LoVo (cell line): Measurements from ENCODE around the gene SND1.

ENCODE experiments used
- DNase-seq: peaks from one replicate; pipeline ENCODE4 v3.0.0-alpha.2; 2016; ENCODE audit warnings: low spot score

Gene SND1

GRCh38 chr7:128073671-128074310 lies 421.8 kb downstream of the SND1 start:
- no peak for DNase-seq

GRCh38 chr7:128074336-128074735 lies 422.3 kb downstream of the SND1 start:
- no peak for DNase-seq

DNA sequence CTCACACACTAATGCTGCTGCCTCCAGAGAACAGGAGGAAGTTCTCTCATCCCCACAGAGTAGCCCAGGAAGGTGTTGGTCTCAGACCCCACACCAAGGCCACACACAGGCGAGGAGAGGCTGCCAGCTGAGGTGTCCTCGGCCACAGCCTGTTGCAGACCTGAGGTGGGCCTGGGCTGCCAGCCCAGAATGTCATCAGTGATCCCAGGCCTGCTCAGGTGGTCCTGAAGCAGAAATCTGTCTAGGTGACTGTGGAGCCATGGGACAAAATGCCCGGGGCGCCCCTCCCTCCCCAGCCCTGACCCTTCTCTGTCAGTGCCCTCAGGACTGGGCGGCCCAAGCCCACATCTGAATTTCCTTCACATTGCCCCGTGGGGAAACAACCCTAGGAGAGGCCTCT lies 422.7 kb downstream of the SND1 start:
- no peak for DNase-seq

DNA sequence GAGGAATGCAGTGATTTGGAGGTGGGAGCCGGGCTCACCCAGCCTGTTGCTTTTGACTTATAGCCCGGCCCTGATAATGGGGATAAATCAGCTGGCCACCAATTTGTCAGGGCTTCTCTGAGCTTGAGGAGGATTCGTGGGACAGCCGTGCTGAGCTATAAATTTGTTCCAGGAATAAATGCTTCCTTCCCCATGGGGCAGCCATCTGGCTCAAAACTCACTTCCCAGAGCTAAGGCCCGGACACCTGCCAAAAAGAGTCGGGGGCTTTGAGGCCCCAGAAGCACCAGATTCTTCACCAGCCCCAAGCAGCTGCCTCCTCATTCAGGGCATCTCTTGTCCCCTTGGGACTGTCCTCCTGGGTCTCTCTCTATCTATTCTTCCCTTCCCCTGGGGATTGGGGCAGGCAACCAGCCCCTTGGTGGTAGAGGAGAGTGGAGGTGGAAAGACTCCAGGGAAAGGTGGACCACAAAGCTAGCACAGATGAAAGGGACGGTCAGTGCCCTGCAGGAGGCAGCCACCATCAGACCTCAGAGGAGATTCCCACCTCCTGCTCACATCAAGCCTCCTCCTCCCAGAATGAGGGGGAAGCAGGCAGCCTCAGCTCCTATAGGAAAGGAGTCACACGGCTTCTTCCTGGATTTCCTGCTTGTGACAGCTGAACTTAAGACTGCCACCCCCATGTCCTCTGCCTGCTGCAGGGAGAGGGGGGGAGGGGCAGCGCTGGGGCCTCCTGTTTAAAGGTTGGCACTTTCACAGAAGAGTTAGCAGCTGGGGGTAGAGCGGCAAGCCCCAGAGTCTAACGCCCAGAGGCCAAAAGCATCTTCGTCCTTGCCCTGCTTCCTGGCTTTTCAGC lies 423.5 kb downstream of the SND1 start:
- DNase-seq, result no peak

GRCh38 chr7:128076196-128076795 lies 424.3 kb downstream of the SND1 start:
- DNase-seq, result no peak

DNA sequence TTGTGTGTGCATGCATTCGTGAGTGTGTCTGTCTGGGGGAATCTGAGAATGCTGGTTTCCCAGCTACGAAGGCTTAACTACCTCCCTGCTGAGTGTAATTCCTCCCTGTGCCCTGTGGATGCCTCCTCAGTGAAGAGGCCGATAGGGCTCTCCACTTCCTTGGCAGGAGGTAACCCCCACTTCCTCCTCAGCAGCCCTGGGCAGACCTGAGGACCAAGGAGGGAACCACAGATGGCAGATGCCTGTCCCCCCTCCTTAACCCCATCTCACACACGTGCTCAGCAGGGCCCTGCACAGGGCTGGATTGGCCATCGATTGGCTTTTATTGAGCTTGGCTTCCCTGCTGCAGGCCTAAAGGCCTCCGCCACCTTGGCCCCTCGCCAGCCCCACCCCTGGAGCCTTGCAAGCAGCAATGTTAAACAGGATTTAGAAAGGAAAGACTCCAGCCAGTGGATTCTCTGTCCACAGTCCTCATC lies 424.8 kb downstream of the SND1 start:
- no peak for DNase-seq

- DNase-seq, result no peak
These were observed 426.3 kb downstream of the SND1 start for GRCh38 chr7:128078309-128078708.

DNA sequence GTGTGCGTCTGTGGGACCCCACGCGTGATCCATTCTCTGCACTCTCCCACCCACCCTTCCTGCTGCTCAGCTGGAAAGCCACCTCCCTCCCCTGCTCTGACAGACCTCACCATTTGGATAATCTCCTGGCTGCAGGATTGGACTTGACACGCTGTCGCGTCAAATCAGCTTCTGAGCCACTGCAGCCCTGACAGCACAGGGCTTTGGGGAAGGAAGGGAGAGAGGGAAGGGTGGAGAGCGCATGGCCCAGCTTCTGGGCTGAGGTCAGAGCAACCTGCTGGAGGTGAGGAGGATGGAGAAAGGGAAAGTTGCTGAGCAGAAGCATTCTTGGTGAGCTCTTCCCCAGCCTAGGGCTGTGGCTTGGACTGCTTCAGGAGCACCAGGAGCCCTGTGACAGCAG lies 428.2 kb downstream of the SND1 start:
- no peak for DNase-seq

- DNase-seq, result no peak
These were observed 429.4 kb downstream of the SND1 start for GRCh38 chr7:128081351-128081750.

- DNase-seq, result no peak
These were observed 429.8 kb downstream of the SND1 start for GRCh38 chr7:128081808-128082207.

DNA sequence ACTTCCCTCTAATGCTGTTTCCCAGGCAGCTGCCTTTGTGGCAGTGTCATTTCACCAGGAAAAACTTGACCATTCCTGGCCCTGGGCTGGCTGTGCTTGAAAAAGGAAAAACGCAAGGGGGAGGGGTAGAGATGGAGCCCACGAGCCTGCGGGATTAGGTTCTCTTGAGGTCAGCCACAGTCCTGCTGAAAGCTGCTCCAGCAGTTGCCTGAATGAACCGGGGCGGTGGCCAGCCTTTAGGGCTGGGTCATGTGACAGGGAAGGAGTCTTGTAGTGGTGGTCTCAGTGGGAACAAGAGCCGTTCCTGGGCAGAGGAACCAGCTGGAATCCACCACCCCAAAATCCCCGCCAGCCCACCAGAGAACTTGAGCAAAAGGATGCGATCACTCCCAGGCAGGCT lies 430.4 kb downstream of the SND1 start:
- DNase-seq, result no peak

DNA sequence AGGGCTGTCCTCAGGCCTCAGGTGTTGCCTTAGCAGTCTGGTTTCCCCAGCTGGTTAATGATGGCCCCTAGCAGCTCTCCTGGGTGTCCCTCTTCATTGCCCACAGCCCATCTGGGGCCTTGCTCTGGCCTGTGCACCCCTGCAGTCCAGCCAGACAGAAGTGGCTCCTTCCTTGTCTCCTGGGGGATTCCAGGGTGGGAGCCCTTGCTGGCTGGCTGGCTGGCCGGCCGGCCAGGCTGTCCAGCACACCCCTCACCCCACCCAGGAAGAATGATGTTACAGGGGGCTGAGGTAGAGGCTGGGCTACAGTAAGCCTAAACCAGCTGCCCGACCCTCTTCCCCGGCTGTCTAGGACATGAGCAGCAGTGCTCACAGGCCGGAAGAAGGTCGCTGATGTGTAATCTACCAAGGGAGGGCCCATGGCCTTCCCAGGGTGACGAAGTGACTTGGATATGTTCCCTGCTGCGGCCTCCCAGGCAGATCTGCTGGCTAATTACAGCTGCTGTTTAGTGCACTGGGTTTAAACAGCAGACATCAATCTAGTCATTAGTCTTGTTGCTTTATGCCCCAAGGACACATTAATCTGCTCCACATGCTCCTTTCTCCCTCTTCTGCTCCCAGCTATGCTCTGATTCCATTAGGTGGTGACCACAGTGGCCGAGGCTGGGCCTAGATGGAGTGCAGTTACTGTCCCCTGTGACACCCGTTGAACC lies 433.1 kb downstream of the SND1 start:
- DNase-seq, result no peak

DNA sequence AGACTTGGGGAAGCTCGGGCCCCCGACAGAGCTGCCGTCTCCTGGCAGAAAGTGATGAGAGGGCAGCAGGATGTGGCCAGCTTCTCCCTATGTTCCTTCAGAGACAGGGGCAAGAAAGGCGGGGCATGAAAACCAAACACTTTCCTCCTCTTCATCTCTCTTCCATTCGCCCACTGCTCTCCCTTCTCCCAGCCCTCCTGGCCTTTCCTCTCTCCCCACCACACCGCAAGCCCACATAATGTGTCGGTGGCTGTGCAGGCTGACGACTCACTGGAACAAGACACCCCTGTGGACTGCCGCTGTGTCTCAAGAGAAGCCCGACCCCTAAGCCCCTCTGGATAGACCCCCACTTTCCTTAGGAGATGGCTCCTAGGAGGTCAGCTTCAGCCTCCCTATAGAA lies 438.5 kb downstream of the SND1 start:
- DNase-seq, result no peak

GRCh38 chr7:128091106-128091505 lies 439.1 kb downstream of the SND1 start:
- DNase-seq, result no peak

- no peak for DNase-seq
These were observed 440.2 kb downstream of the SND1 start for GRCh38 chr7:128092221-128092620.

DNA sequence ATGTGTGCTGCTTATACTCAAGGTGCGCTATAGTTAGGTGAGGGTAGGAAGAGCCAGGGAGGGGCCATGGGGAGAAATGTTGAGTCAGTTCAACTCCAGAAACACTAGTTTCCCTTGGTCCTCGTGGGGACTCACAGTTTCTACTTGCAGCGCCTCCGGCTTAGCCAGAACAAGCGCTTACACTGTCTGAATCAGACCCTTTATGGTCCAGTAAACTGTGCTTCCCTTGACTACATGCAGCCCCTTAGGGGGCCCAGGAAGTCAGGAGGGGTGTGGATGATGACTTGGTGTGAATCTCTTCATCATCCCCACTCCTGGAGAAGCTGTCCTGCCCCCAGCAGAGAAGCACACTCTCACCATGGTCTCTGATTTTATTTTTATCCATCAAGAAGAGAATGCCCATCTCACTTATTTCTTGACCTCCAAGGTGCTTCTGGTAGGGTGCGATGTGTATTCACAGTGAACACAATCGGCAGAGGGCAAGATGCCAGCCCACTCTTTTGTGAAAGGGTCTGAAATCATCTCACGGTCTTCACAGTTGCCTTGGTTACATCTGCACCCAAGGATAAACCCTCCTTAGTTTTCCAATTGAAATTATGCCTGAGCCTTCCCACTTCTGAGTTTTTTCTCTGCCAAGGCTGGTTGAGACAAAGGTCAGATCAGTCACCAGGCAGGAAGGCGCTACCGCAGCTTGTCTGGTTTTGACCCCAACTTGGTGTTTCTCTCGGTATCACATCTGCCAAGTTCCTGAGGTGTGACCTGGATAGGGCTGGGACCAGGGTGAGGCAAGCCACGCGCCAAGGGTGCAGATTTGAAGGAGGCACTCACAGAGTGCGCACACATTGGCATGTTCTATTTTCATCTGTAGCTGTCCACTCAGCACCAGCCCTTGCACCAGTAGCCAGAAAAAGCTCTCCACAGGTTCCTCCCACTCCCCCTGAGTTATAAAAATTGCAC lies 441.9 kb downstream of the SND1 start:
- no peak for DNase-seq

DNA sequence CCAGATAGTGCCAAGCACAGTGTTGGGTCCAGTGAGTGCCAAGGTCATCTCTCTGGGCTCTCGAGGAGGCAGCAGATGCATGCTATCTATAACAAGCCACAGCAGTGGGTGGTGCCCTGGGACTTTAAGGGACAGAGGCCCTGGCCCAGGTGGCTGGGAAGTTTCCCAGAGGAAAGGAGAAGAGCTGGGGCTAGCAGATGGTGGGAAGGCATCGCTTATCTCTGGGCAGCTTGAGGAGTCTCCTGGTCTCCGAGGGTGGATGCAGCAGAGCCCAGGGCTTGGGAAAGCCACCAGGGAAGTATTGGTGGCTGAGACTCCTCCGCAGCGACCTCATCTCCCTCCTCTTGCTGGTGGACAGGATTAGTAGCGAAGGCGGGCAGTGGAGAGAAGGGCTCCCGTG lies 442.7 kb downstream of the SND1 start:
- no peak for DNase-seq

DNA sequence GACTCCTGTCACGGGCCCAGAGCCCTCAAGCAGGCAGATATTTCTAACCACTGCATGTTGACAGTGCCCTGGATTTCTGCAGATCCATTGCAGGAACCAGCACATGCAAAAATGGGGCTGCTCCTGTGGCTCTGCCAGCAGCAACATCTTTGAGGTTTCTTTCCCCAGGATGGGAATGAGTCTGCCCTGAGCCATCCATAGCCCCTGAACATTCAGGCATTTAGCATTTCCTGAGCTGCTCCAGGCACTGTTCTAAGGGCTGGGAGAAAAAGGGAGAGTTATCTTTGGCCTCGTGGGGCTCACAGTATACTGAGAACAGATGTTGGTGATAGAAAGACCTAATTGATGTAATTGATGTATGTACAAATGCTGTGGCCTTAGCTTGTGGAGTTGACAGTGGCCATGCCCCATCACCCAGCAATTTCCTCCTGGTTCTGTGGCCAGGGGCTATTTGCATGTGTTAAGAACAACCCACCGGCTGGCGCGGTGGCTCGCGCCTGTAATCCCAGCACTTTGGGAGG lies 445.3 kb downstream of the SND1 start:
- DNase-seq, result no peak

DNA sequence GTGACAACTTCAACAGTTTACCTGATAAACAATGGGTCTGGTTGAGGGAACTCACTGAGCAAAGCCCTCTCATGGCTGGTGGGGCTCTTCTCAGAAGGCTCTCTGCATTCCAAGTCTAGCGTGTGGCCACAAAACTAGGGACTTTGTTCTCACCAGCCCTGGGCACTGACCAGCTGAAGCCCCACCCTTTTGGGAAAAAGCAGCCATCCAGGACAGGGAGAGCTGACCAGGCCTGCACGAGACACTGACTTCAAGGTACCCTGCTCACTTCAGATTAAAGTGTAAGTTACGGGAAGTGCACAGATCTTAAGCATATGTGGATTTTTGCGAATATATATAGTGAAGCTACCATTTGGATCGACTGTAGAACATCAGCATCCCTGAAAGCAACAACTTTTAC lies 446.6 kb downstream of the SND1 start:
- DNase-seq, result no peak

DNA sequence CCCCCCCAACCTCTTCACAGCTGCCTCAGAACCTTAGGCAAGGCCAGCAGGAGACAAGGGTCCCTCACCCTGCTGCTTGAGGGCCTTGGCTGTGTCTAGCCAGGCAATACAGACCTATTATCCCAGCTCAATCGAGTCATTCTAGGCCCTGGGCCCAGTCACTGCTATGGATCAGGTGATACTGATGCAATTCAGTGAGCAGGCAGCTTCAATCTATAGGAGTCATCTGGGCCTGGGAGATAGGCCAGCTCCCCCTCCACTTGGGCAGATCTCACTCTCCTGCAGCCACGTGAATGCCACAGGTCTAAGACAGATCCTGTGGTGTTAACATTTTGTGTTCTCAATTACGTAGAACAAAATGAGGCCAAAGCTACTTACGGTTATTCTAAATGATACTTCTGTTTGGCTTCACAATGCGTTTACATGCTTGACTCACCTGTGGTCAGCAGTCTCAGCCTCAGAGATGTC lies 447.2 kb downstream of the SND1 start:
- DNase-seq, result no peak
